HEK293 (cell line): Measurements from ENCODE around the gene BCAS3.

Source experiments
- CTCF ChIA-PET: fragments of 350-600 bp; formaldehyde crosslinking; extraction: SDS; loops from one replicate; lab custom pipeline; 2021; ENCODE audit warnings: antibody characterized with exemption; lab: Yijun Ruan, JAX
- POLR2A ChIA-PET: fragments of 300-600 bp; formaldehyde crosslinking; extraction: SDS; loops from one replicate; lab custom pipeline; 2020; ENCODE audit warnings: antibody characterized with exemption, inconsistent platforms; lab: Yijun Ruan, JAX
- H3K27ac ChIP-seq: fragments of 200-500 bp; sonication (Bioruptor generic); 2 replicates; pipeline ENCODE4 v1.5.1; 2014; ENCODE audit warnings: low read depth, low read length, control low read depth, inconsistent platforms; ENCODE audit errors: extremely low read depth
- H3K36me3 ChIP-seq, 2 experiments: fragments of 200-500 bp in 1 of 2; sonication (Bioruptor generic) in 1 of 2; 1 replicate in 1 of 2; 2 replicates in 1 of 2; pipeline ENCODE4 v1.5.1; 2014 to 2017; ENCODE audit warnings: inconsistent platforms in 2 of 2, low read length in 2 of 2; ENCODE audit not compliant: control insufficient read depth in 2 of 2, insufficient read depth in 1 of 2
- H3K4me1 ChIP-seq: fragments of 200-500 bp; sonication (Bioruptor generic); 2 replicates; pipeline ENCODE4 v1.5.1; 2014; ENCODE audit warnings: mild to moderate bottlenecking, low read length, inconsistent platforms; ENCODE audit not compliant: control insufficient read depth, insufficient read depth
- H3K4me3 ChIP-seq: 2 replicates; pipeline ENCODE4 v1.5.1; 2011; ENCODE audit warnings: low read depth, mild to moderate bottlenecking, control low read depth, low read length, moderate library complexity
- H3K9me3 ChIP-seq: fragments of 200-500 bp; sonication (Bioruptor generic); 2 replicates; pipeline ENCODE4 v1.5.1; 2014; ENCODE audit warnings: low read depth, low read length, inconsistent platforms; ENCODE audit not compliant: control insufficient read depth, insufficient read depth
- BCL11A ChIP-seq: fragments of 450-650 bp; formaldehyde crosslinking; IDR thresholded peaks from 2 replicates; pipeline ENCODE4 v1.5.1; 2016; ENCODE audit warnings: low read depth, missing biosample characterization, missing genetic modification characterization
- EGR2 ChIP-seq: fragments of 450-650 bp; formaldehyde crosslinking; IDR thresholded peaks from 2 replicates; pipeline ENCODE4 v1.5.1; 2016; ENCODE audit warnings: low read depth, missing biosample characterization, missing genetic modification characterization
- FEZF1 ChIP-seq: fragments of 450-650 bp; formaldehyde crosslinking; IDR thresholded peaks from 2 replicates; pipeline ENCODE4 v1.5.1; 2016; ENCODE audit warnings: missing biosample characterization, missing genetic modification characterization
- GLI4 ChIP-seq: fragments of 450-650 bp; formaldehyde crosslinking; IDR thresholded peaks from 2 replicates; pipeline ENCODE4 v1.5.1; 2016; ENCODE audit warnings: missing biosample characterization, missing genetic modification characterization
- GLIS2 ChIP-seq: fragments of 450-650 bp; formaldehyde crosslinking; IDR thresholded peaks from 2 replicates; pipeline ENCODE4 v1.5.1; 2016; ENCODE audit warnings: missing biosample characterization, missing genetic modification characterization
- KLF1 ChIP-seq: fragments of 450-650 bp; formaldehyde crosslinking; IDR thresholded peaks from 2 replicates; pipeline ENCODE4 v1.5.1; 2016; ENCODE audit warnings: missing biosample characterization, missing genetic modification characterization
- PRDM6 ChIP-seq: fragments of 450-650 bp; formaldehyde crosslinking; IDR thresholded peaks from 2 replicates; pipeline ENCODE4 v1.5.1; 2017; ENCODE audit warnings: missing biosample characterization, missing genetic modification characterization
- TRIM28 ChIP-seq: IDR thresholded peaks from 2 replicates; pipeline ENCODE4 v1.6.1; 2011; ENCODE audit warnings: low read length, control low read depth, borderline replicate concordance
- ZBTB17 ChIP-seq: fragments of 450-650 bp; formaldehyde crosslinking; IDR thresholded peaks from 2 replicates; pipeline ENCODE4 v1.5.1; 2016; ENCODE audit warnings: missing biosample characterization, missing genetic modification characterization
- ZBTB44 ChIP-seq: fragments of 450-650 bp; IDR thresholded peaks from 2 replicates; pipeline ENCODE4 v1.5.1; 2018; ENCODE audit warnings: missing biosample characterization, mild to moderate bottlenecking, missing genetic modification characterization
- ZFHX2 ChIP-seq: fragments of 450-650 bp; formaldehyde crosslinking; conservative IDR thresholded peaks from 2 replicates; pipeline ENCODE4 v1.5.1; 2016; ENCODE audit warnings: missing biosample characterization, missing genetic modification characterization
- ZIC2 ChIP-seq: fragments of 450-650 bp; formaldehyde crosslinking; IDR thresholded peaks from 2 replicates; pipeline ENCODE4 v1.5.1; 2016; ENCODE audit warnings: missing biosample characterization, missing genetic modification characterization
- ZNF175 ChIP-seq: fragments of 450-650 bp; formaldehyde crosslinking; IDR thresholded peaks from 2 replicates; pipeline ENCODE4 v1.5.1; 2016; ENCODE audit warnings: missing biosample characterization, missing genetic modification characterization
- ZNF221 ChIP-seq: fragments of 450-650 bp; formaldehyde crosslinking; IDR thresholded peaks from 2 replicates; pipeline ENCODE4 v1.5.1; 2017; ENCODE audit warnings: missing biosample characterization, missing genetic modification characterization, borderline replicate concordance
- ZNF654 ChIP-seq: fragments of 450-650 bp; formaldehyde crosslinking; IDR thresholded peaks from 2 replicates; pipeline ENCODE4 v1.5.1; 2016; ENCODE audit warnings: low read depth, missing biosample characterization, missing genetic modification characterization
- ZNF843 ChIP-seq: fragments of 450-650 bp; formaldehyde crosslinking; IDR thresholded peaks from 2 replicates; pipeline ENCODE4 v1.5.1; 2016; ENCODE audit warnings: missing biosample characterization, missing genetic modification characterization
- TF ChIP-seq, protein P1 (sequence below): fragments of 450-650 bp; formaldehyde crosslinking; IDR thresholded peaks from 2 replicates; pipeline ENCODE4 v1.5.1; 2016; ENCODE audit warnings: missing biosample characterization, missing genetic modification characterization

The BCAS3 gene

DNA sequence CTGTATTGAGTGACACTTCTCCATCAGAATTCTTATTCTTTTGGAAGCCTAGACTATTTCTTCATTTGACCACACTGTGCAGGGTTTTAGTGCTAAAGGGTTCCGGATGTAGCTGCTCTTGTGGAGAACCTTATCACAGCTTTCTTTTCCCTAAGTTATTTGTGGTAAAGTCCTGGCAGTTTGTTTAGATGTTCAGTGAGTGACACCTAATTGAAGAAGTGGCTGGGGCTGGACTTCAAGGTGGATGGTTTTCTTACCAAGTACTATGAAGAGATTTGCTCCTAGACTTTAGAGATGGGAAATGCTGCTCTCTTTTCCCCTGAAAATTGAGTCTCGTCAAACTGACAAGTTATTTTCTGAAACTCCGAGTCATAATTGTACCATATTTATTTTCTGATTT lies 578.0 kb downstream of the BCAS3 start:
- POLR2A ChIA-PET, result no interaction called here
- H3K4me3 ChIP-seq, result no peak overlapping the region

GRCh38 chr17:61259360-61259759 lies 581.7 kb downstream of the BCAS3 start:
- CTCF ChIA-PET, result interaction anchor here (2.1 kb wide), 1 partner anchor 130 kb away, joined by 4 read pairs; no protein-coding TSS in a partner anchor

More for the DNA sequence above, 578.0 kb downstream of the BCAS3 start:
- no peaks in the 10 kb centered on the region for H3K9me3 ChIP-seq
- CTCF ChIA-PET, result no interaction called here
- TF ChIP-seq GLI4 (no peak), ZBTB44 (tag by site-specific recombination) (no peak), EGR2 (tag by site-specific recombination) (no peak)
- peaks cover 40% of the 10 kb centered on the region for H3K4me1 ChIP-seq
- H3K36me3 ChIP-seq, result no peaks in the 10 kb centered on the region
- H3K27ac ChIP-seq, result no peak overlapping the region

GRCh38 chr17:61260071-61260797 lies 582.6 kb downstream of the BCAS3 start:
- no peak for TF ChIP-seq ZNF221 (tag by site-specific recombination)
- peak; percentile 74 for TF ChIP-seq ZBTB17 (tag by site-specific recombination)
- peak; percentile 88 for TF ChIP-seq PRDM6
- TF ChIP-seq TRIM28, result 0 out of 2 replicates have a peak, but pooled peaks have one; percentile 27
- Histone ChIP-seq H3K36me3 (no peaks in the 10 kb centered on the region), H3K9me3 (no peaks in the 10 kb centered on the region), H3K27ac (peak overlapping the region; percentile 53), H3K4me1 (peaks cover 19% of the 10 kb centered on the region), H3K4me3 (no peak overlapping the region)
- POLR2A ChIA-PET, result no interaction called here
- CTCF ChIA-PET, result interaction anchor here (0.6 to 2.1 kb wide), 2 partner anchors 129 to 312 kb away, joined by 4 read pairs; no protein-coding TSS in a partner anchor

More at GRCh38 chr17:61259360-61259759, 581.7 kb downstream of the BCAS3 start:
- Histone ChIP-seq H3K4me1 (peaks cover 19% of the 10 kb centered on the region), H3K27ac (no peak overlapping the region), H3K36me3 (no peaks in the 10 kb centered on the region), H3K4me3 (no peak overlapping the region), H3K9me3 (no peaks in the 10 kb centered on the region)
- POLR2A ChIA-PET, result no interaction called here
- TF ChIP-seq FEZF1 (tag by site-specific recombination) (peak; percentile 53; the same call in 1 of the 2 replicates), ZIC2 (tag by site-specific recombination) (no peak), BCL11A (no peak), GLIS2 (tag by site-specific recombination) (no peak), ZNF654 (tag by site-specific recombination) (no peak), ZNF175 (tag by site-specific recombination) (no peak)

DNA sequence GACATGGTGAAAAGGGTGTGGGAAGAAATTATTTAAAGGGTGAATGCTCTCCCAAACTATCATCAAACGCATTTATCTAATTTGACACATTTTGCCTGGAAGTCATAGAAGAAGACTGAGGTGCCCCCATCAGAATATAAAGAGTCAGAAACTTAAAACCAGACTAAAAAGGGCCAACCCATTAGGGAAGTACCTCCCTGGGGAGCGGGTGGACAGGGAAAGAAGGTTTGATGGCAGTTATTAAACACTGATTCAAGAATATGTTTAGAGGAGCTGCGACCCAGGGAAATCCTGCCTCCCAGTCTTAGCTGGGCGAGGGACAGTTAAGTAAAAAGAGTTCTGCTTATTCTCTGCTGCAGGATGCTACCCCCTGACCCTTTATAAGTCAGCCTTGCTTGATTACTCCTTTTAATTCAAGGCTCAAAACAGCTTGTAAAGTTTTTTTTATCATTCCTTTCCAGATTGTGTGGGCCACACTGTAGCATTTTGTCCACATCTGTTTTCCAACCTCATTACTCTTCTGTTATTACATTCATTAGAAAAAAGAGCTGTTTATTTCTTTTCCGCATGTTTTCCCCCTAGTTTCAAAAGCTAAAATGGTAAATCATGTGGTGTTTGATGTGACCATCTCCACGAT lies 583.5 kb downstream of the BCAS3 start:
- Histone ChIP-seq H3K4me3 (no peak overlapping the region), H3K36me3 (no peaks in the 10 kb centered on the region), H3K4me1 (peaks cover 22% of the 10 kb centered on the region), H3K9me3 (no peaks in the 10 kb centered on the region), H3K27ac (peak overlapping the region; percentile 53)
- ChIA-PET POLR2A (no interaction called here), CTCF (interaction anchor here (1.4 kb wide), 1 partner anchor 13 kb away, joined by 5 read pairs; no protein-coding TSS in a partner anchor)
- TF ChIP-seq KLF1 (tag by site-specific recombination) (peak; percentile 36; the same call in 1 of the 2 replicates), ZFHX2 (tag by site-specific recombination) (peak; percentile 33), FEZF1 (tag by site-specific recombination) (peak; percentile 73), ZNF843 (tag by site-specific recombination) (no peak)
- TF ChIP-seq, protein P1, sequence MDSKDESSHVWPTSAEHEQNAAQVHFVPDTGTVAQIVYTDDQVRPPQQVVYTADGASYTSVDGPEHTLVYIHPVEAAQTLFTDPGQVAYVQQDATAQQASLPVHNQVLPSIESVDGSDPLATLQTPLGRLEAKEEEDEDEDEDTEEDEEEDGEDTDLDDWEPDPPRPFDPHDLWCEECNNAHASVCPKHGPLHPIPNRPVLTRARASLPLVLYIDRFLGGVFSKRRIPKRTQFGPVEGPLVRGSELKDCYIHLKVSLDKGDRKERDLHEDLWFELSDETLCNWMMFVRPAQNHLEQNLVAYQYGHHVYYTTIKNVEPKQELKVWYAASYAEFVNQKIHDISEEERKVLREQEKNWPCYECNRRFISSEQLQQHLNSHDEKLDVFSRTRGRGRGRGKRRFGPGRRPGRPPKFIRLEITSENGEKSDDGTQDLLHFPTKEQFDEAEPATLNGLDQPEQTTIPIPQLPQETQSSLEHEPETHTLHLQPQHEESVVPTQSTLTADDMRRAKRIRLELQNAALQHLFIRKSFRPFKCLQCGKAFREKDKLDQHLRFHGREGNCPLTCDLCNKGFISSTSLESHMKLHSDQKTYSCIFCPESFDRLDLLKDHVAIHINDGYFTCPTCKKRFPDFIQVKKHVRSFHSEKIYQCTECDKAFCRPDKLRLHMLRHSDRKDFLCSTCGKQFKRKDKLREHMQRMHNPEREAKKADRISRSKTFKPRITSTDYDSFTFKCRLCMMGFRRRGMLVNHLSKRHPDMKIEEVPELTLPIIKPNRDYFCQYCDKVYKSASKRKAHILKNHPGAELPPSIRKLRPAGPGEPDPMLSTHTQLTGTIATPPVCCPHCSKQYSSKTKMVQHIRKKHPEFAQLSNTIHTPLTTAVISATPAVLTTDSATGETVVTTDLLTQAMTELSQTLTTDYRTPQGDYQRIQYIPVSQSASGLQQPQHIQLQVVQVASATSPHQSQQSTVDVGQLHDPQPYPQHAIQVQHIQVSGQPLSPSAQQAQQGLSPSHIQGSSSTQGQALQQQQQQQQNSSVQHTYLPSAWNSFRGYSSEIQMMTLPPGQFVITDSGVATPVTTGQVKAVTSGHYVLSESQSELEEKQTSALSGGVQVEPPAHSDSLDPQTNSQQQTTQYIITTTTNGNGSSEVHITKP (tag by site-specific recombination), result peak; percentile 81
